ENCODE measurements around the gene MFGE8.
"Not testable (repeated sequence)": the region's sequence is repeated elsewhere in the genome, so short reads cannot be mapped to it uniquely, and the experiment has no call there.

MFGE8 gene

DNA sequence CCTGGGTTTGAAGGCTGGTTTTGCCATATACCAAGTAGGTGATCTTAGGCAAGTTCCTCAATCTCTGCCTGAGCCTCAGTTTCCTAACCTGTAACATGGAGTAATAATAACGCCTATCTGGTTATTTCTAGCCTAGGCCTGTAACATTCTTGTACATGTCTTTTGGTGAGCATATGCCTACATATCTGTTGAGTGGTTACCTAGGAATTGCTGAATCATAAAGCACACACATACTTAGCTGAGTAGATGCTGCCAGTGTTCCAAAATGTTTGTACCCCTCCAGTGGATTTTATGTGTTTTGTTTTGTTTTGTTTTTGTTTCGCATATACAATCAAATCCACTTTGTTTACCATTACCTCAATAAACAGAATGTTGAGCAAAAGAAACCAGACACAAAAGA lies 17.4 kb upstream of the MFGE8 start:
- DNase-seq (ENCODE audit: low read depth) = no peak

DNA sequence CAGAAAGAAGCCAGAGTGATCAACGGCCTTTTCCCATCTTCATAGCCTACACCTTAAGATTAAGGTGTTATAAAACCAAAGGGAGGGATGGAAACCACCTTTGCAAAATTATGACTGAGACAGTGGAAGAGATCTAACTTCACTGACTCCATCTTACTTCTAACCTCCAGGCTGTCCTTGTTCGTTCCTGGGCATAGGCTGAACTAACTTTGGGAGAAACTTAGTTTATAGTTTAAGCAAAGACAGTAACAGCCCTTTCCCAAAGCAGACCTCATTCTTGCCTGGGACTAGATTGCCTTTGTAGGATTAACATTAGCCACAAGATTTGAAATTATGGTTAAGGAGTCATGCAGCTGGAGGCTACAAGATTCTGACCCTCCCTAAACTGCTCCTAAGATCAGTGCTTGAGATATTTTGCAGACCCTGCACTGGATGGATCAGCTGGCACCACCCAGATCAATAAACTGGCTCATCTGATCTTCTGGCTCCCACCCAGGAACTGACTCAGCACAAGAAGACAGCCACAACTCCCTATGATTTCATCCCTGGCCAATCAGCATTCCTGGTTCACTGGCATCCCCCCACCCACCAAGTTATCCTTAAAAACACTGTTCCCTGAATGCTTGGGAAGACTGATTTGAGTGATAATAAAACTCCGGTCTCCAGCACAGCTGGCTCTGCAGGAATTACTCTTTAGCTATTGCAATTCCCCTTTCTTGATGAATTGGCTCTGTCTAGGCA lies 16.3 kb upstream of the MFGE8 start:
- DNase-seq (ENCODE audit: low read depth); H3K4me3 ChIP-seq (ENCODE audit: control insufficient read depth, low read depth, low read length): not testable (repeated sequence)

More for the DNA sequence above, 17.4 kb upstream of the MFGE8 start:
- TF ChIP-seq, protein P1, sequence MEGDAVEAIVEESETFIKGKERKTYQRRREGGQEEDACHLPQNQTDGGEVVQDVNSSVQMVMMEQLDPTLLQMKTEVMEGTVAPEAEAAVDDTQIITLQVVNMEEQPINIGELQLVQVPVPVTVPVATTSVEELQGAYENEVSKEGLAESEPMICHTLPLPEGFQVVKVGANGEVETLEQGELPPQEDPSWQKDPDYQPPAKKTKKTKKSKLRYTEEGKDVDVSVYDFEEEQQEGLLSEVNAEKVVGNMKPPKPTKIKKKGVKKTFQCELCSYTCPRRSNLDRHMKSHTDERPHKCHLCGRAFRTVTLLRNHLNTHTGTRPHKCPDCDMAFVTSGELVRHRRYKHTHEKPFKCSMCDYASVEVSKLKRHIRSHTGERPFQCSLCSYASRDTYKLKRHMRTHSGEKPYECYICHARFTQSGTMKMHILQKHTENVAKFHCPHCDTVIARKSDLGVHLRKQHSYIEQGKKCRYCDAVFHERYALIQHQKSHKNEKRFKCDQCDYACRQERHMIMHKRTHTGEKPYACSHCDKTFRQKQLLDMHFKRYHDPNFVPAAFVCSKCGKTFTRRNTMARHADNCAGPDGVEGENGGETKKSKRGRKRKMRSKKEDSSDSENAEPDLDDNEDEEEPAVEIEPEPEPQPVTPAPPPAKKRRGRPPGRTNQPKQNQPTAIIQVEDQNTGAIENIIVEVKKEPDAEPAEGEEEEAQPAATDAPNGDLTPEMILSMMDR (IDR thresholded peaks at IDR 0.05; ENCODE audit: control insufficient read depth, insufficient read depth, low read depth, low read length, missing control alignments) = no peak
- no peak overlapping the region for H3K4me3 ChIP-seq (ENCODE audit: control insufficient read depth, low read depth, low read length)

DNA sequence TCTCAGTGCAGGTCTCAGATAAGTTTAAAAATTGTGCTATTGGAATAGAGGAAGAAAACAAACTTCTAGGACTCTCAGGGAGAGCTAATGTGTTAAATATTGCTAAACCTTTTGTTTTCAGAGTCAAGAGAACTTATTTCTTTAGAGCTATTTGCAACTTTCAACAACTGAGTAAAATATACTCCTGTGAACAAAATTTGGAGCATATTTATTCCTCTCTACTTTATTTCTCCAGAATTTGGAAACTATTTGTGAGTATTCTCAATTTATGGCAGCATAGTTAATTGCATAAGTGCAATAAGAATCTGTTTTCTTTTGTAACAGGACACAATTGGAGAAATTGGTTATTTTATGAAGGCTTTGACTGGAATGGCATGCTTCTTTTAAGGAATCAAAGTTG lies 15.0 kb upstream of the MFGE8 start:
- not testable (repeated sequence) for DNase-seq (ENCODE audit: low read depth); H3K4me3 ChIP-seq (ENCODE audit: control insufficient read depth, low read depth, low read length)

DNA sequence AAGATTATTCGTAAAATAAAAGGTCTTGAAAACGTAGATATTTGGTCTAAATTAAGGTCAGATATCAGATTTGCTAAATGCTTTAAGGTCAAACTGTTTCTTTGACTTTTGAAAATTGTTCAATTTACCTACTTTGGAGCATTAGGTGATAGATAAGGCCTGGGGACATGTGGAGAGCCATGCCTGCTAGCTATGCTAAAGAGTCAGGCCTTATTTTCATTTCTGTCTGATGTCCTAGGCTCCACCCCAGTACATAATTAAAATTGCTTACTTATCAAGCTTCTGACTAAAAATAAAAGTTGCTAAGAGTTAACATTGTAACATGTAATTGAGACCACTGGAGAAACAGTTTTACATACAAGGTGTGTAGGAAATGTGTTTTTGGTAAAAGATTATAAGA lies 12.5 kb upstream of the MFGE8 start:
- DNase-seq (ENCODE audit: low read depth); H3K4me3 ChIP-seq (ENCODE audit: control insufficient read depth, low read depth, low read length): not testable (repeated sequence)

DNA sequence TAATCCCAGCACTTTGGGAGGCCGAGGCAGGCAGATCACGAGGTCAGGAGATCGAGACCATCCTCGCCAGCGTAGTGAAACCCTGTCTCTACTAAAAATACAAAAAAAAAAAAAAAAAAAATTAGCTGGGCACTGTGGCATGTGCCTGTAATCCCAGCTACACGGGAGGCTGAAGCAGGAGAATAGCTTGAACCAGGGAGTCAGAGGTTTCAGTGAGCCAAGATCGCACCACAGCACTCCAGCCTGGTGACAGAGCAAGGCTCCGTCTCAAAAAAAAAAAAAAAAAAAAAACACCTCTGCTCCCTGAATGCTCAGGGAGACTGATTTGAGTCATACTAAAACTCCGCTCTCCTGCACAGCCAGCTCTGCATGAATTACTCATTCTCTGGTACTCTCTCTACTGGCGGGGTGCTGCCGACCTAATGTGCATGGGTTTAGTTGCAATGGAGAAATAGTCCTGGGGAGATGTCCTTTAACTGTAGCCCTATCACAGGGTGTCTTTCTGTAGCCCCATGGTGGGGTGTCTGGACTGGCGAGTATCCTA lies 7.8 kb upstream of the MFGE8 start:
- H3K4me3 ChIP-seq (ENCODE audit: control insufficient read depth, low read depth, low read length) = not testable (repeated sequence)
- peak; percentile 55 for DNase-seq (ENCODE audit: low read depth)

DNA sequence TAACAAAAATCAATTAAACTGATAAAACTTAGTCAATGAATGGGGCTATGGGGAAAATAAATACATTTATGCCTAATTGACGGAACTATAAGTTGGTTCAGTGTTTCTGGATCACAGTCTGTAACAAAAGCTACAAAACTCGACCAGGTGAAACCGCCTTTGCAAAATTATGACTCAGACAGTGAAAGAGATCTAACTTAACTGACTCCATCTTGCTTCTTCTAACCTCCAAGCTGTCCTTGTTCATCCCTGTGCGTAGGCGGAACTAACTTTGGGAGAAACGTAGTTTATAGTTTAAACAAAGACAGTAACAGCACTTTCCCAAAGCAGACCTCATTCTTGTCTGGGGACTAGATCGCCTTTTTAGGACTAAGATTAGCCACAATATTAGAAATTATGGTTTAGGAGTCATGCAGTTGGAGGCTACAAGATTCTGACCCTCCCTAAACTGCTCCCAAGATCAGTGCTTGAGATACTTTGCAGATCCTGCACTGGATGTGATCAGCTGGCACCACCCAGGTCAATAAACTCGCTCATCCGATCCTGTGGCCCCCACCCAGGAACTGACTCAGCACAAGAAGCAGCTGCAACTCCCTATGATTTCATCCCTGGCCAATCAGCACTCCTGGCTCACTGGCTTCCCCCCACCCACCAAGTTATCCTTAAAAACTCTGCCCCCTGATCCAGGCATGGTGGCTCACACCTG lies 7.2 kb upstream of the MFGE8 start:
- DNase-seq (ENCODE audit: low read depth) = peak; percentile 51
- TF ChIP-seq, protein P1 (IDR thresholded peaks at IDR 0.05; ENCODE audit: control insufficient read depth, insufficient read depth, low read depth, low read length, missing control alignments) = no peak

DNA sequence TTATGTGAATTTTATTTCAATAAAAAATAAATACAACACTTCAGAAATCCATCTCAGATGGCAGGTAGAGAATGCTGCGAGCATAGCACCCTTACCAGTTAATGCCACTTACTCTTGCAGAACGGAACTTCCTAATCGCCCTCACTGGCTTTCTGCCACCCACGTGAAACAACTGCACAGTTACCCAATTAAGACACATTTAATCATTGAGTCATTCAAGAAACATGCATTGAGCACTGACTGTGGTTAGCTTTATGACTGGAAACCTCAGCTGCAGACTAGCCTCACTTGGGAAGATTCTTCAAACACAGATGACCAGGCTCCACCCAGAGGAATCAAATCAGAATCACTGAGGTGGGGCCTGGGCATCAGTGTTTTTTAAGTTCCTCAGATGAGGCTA lies 5.6 kb upstream of the MFGE8 start:
- DNase-seq (ENCODE audit: low read depth) = peak; percentile 99
- TF ChIP-seq, protein P1 (IDR thresholded peaks at IDR 0.05; ENCODE audit: control insufficient read depth, insufficient read depth, low read depth, low read length, missing control alignments) = no peak
- H3K4me3 ChIP-seq (ENCODE audit: control insufficient read depth, low read depth, low read length) = no peak overlapping the region

More for the DNA sequence above, 7.2 kb upstream of the MFGE8 start:
- H3K4me3 ChIP-seq (ENCODE audit: control insufficient read depth, low read depth, low read length) = no peak overlapping the region

DNA sequence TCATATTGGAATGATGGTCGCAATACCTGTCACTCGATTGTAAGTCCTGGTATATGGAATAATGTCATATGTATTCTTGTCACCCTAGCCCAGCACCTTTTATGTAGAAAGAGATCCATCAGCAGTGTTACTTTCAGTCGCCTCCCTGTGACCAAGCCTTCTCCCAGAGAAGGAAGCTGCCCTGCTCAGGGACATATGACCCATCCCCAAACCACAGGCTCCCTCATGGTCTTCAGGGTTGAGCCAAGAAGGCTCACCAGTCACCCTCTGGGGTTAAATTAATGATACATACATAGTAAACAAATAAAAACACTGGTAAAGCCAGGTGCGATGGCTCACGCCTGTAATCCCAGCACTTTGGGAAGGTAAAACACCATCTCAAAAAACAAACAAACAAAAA lies 4.6 kb upstream of the MFGE8 start:
- H3K4me3 ChIP-seq (ENCODE audit: control insufficient read depth, low read depth, low read length) = no peak overlapping the region
- DNase-seq (ENCODE audit: low read depth) = no peak
- TF ChIP-seq, protein P1 (IDR thresholded peaks at IDR 0.05; ENCODE audit: control insufficient read depth, insufficient read depth, low read depth, low read length, missing control alignments) = no peak

Measured in AG09309 (cell line).